K562 (cell line): ENCODE measurements around the gene TMEM170A.

ENCODE experiments used
- CHCHD3 ChIP-seq: fragments of 250-450 bp; sonication (Bioruptor Pico); IDR thresholded peaks from 2 replicates; pipeline ENCODE4 v2.1.2; 2022; ENCODE audit warnings: mild to moderate bottlenecking
- EP300 ChIP-seq: IDR thresholded peaks from 2 replicates; pipeline ENCODE4 v1.6.1; 2012; ENCODE audit warnings: low read length, improper control_type of control experiment
- HMBOX1 ChIP-seq: sonication (generic); IDR thresholded peaks from 2 replicates; pipeline ENCODE4 v1.6.1; 2016
- HNRNPK ChIP-seq: fragments of 200-400 bp; formaldehyde crosslinking; IDR thresholded peaks from one replicate; pipeline ENCODE4 v1.6.1; 2018; ENCODE audit warnings: mild to moderate bottlenecking, low read depth, low read length; ENCODE audit not compliant: poor library complexity, severe bottlenecking
- POLR3A ChIP-seq: IDR thresholded peaks from 2 replicates; pipeline ENCODE4 v1.6.1; 2011; ENCODE audit warnings: borderline replicate concordance, mild to moderate bottlenecking, moderate library complexity; ENCODE audit not compliant: insufficient read length, insufficient read depth; ENCODE audit errors: extremely low read depth
- SIN3A ChIP-seq, 2 experiments: fragments of 150-350 bp in 1 of 2; IDR thresholded peaks; 2 replicates each; pipeline ENCODE4 v1.6.1; 2011 to 2016; ENCODE audit warnings: borderline replicate concordance in 2 of 2, low read depth in 2 of 2, low read length in 2 of 2, mild to moderate bottlenecking in 2 of 2, moderate library complexity in 2 of 2; ENCODE audit not compliant: control insufficient read depth in 1 of 2
- SPI1 ChIP-seq: IDR thresholded peaks from 2 replicates; pipeline ENCODE4 v1.6.1; 2011; ENCODE audit warnings: low read depth, low read length, control low read depth, borderline replicate concordance
- SRSF3 ChIP-seq: fragments of 200-400 bp; formaldehyde crosslinking; IDR thresholded peaks from 2 replicates; pipeline ENCODE4 v1.6.1; 2016; ENCODE audit warnings: mild to moderate bottlenecking, low read length, moderate library complexity; ENCODE audit not compliant: insufficient read depth
- ZNF174 ChIP-seq: fragments of 250-450 bp; sonication (Bioruptor Pico); IDR thresholded peaks from 2 replicates; pipeline ENCODE4 v1.4.0; 2020; ENCODE audit warnings: mild to moderate bottlenecking
- TF ChIP-seq, protein P1 (sequence below), 3 experiments: IDR thresholded peaks in 2 of 3; conservative IDR thresholded peaks in 1 of 3; 2 replicates each; pipeline ENCODE4 v1.5.1; 2011 to 2012; ENCODE audit warnings: low read length in 3 of 3, mild to moderate bottlenecking in 3 of 3, control low read depth in 2 of 3, improper control_type of control experiment in 1 of 3, inconsistent platforms in 1 of 3, low read depth in 1 of 3, mixed read lengths in 1 of 3, moderate library complexity in 1 of 3; ENCODE audit not compliant: insufficient read depth in 2 of 3

GRCh38 chr16:75406943-75407342 lies 57.5 kb downstream of the TMEM170A start:
- no peak for TF ChIP-seq SIN3A (IDR thresholded peaks at IDR 0.05; ENCODE audit: borderline replicate concordance in 2 of 2, control insufficient read depth in 1 of 2, low read depth in 2 of 2, low read length in 2 of 2)
- no peak for TF ChIP-seq CHCHD3
- TF ChIP-seq, protein P1, sequence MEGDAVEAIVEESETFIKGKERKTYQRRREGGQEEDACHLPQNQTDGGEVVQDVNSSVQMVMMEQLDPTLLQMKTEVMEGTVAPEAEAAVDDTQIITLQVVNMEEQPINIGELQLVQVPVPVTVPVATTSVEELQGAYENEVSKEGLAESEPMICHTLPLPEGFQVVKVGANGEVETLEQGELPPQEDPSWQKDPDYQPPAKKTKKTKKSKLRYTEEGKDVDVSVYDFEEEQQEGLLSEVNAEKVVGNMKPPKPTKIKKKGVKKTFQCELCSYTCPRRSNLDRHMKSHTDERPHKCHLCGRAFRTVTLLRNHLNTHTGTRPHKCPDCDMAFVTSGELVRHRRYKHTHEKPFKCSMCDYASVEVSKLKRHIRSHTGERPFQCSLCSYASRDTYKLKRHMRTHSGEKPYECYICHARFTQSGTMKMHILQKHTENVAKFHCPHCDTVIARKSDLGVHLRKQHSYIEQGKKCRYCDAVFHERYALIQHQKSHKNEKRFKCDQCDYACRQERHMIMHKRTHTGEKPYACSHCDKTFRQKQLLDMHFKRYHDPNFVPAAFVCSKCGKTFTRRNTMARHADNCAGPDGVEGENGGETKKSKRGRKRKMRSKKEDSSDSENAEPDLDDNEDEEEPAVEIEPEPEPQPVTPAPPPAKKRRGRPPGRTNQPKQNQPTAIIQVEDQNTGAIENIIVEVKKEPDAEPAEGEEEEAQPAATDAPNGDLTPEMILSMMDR (IDR thresholded peaks at IDR 0.05 in 2 of 3, conservative IDR thresholded peaks at IDR 0.05 in 1 of 3; ENCODE audit: insufficient read depth in 2 of 3, low read depth in 1 of 3, low read length in 3 of 3): no peak
- no peak for TF ChIP-seq HMBOX1
- TF ChIP-seq HNRNPK: no peak
- no peak for TF ChIP-seq POLR3A
- TF ChIP-seq SPI1: no peak
- no peak for TF ChIP-seq EP300
- no peak for TF ChIP-seq ZNF174 (CRISPR knock-in tag)
- TF ChIP-seq SRSF3: no peak
